Esophagus squamous epithelium (tissue), 4 donors: Measurements from ENCODE around the gene LTBP3.

Experiments used
- POLR2A ChIP-seq, 4 donors: fragments of 450-650 bp; IDR thresholded peaks; one replicate each; pipeline ENCODE4 v1.6.1; 2017; ENCODE audit warnings: antibody characterized with exemption in 4 of 4, mild to moderate bottlenecking in 4 of 4, moderate library complexity in 3 of 4
- TF ChIP-seq, protein P1 (sequence below), 6 experiments: fragments of 450-650 bp in 4 of 6; fragments of 200-600 bp in 2 of 6; sonication (generic) in 2 of 6; IDR thresholded peaks; one replicate each; pipeline ENCODE4 v1.5.1; 2016 to 2019; ENCODE audit warnings: antibody characterized with exemption in 6 of 6, mild to moderate bottlenecking in 4 of 6, moderate library complexity in 4 of 6

DNA sequence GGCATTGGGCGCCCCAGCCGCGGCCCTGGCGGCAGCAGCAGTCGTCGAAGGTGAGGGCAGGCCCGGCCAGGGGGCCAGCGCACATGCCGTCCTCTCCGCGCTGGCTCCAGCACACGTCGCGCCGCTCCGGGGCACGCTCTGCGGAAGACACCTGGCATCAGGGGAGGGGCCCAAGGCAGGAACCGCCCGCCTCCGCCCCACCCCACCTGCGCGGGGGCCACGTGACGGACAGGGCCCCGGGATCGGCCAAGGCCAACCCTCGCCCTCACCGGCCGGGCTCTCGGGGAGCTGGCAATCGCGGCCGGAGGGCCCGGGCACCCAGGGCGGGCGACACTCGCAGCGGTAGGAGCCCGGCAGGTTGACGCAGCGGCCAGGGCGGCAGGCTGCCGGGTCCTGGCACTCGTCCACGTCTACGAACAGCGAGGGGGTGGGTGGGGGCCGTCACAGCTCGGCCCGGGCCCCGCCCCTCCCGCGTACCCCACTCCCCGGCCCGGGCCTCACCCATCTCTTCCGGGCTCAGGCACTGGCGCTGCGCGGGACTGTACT is 18.3 kb downstream of the LTBP3 start:
- TF ChIP-seq, protein P1, sequence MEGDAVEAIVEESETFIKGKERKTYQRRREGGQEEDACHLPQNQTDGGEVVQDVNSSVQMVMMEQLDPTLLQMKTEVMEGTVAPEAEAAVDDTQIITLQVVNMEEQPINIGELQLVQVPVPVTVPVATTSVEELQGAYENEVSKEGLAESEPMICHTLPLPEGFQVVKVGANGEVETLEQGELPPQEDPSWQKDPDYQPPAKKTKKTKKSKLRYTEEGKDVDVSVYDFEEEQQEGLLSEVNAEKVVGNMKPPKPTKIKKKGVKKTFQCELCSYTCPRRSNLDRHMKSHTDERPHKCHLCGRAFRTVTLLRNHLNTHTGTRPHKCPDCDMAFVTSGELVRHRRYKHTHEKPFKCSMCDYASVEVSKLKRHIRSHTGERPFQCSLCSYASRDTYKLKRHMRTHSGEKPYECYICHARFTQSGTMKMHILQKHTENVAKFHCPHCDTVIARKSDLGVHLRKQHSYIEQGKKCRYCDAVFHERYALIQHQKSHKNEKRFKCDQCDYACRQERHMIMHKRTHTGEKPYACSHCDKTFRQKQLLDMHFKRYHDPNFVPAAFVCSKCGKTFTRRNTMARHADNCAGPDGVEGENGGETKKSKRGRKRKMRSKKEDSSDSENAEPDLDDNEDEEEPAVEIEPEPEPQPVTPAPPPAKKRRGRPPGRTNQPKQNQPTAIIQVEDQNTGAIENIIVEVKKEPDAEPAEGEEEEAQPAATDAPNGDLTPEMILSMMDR (IDR thresholded peaks at IDR 0.05) = peak in 2 of 6 experiments; percentile 6 to 44
- TF ChIP-seq POLR2A (IDR thresholded peaks at IDR 0.05) = peak in 1 of 4 donors; percentile 56
